OCI-M1 (cell line): Measurements from ENCODE around the gene SEC16A.

Source experiments
- DNase-seq: peaks from one replicate; lab custom pipeline; 2025; lab: John Stamatoyannopoulos, UW

Gene SEC16A

DNA sequence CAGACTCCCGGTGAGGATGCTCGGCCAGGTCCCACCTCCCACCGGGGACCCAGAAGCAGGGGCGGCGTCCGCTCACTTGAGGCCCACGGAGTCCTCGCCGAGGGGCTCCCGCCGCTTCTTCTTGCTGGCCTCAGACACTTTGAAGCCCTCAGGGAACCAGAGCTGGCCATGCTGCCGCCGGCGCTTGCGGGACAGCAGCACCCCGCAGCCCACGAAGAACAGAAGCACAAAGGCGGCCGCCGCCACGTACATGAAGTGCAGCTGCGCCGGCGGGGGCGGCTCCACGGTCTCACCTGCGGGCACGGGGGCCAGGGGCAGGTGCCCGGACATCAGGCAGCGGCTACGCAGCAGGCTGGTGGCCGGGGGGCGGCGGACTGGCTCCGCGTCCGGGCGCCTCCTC, 19.4 kb upstream of the SEC16A start:
- no peak for DNase-seq

DNA sequence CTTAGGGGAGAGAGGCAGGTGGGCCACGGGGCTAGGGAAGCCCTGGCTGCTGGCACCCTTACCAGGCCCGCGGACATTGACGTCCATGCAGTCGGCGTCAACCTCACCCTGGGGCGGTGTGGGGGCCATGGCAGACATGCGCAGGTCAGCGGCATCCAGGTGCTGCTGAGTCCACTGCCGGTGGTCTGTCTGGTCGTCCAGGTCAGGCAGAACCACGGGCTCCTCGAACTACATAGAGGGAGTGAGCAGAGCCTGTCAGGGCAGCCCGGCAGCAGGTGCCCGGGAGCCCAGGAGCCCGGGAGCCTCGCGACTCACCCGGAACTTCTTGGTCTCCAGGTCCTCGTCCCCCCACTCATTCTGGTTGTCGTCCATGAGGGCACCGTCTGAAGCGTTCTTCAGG, 18.8 kb upstream of the SEC16A start:
- no peak for DNase-seq

DNA sequence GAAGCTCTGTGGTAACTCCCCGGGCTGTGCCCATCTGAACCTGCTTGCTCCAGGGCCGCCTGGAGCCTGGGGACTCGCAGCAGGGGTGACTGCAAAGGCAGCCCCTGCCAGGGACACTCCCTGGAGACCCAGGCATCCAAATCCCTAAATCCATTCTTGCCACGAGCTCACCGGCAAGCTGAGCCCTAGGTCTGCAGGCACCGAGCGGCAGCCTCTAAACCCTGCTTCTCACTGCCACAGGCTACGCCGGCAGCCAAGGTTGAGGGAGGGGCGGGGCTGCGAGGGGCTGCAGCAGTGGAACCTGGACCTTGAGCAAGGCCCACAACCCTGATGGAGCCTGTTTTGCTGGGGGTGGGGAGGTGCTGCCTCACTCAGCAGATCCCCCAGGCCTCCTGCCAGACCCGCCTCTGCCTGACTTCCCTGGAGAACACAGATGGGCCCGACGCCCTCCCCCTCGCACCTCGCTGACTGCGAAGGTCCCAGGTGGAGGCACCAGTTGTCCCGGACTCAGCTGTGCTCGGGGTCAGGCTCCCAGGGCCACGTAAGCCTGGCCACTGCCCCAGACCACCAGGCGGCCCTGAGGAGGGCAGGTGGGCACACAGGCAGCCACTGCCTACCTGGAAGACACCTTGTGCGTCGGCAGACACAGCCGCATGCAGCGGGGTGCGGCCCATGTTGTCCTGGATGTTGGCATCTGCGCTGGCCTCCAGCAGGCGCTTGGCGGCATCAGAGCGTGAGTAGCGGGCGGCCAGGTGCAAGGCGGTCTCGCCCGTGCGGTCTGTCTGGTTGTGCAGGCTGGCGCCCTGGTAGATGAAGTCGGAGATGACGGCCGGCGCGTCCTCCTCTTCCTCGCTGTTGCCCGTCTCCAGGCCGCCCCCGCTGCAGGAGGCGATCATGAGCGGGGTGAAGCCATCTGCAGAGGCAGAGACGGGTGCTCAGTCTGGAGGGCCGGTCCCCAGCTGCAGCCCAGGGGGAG, 17.4 kb upstream of the SEC16A start:
- DNase-seq: no peak

DNA sequence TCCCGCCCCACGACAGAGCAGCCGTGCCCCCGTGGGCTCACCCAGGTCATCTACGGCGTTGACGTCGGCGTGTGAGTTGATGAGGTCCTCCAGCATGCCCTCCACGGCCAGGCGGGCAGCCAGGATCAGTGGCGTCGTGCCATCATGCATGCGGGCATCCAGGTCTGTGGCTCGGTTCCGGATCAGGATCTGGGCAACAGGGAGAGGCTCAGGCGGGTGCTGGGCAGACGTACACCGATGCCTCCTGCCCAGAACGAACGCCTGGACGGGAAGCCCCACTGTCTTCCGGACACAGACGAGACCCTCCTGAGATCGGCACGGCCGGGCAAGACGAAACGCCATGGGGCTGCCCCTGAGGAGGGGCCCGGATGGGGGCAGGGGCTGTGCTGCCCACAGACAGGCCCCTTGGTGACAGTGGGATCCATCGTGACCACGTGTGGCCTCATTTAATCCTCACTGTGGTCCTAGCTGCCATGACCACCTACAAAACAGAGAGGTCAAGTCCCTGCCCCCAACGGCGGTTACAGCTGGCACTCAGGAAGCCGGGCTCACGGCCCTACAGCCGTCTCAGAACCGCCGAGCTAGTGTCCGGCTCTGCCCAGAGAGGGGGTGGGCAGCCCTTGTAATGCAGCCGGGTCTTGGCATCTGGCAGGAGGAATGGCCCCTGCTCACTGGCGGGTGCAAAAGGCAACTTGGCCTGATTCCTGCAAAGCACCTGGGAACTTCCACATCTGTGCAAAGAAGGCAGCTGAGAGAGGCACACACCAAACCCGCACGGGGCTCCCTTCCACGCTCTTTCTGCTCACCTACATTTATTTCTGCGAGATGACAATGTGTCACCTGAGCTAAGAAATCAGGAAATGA, 16.5 kb upstream of the SEC16A start:
- DNase-seq: no peak

DNA sequence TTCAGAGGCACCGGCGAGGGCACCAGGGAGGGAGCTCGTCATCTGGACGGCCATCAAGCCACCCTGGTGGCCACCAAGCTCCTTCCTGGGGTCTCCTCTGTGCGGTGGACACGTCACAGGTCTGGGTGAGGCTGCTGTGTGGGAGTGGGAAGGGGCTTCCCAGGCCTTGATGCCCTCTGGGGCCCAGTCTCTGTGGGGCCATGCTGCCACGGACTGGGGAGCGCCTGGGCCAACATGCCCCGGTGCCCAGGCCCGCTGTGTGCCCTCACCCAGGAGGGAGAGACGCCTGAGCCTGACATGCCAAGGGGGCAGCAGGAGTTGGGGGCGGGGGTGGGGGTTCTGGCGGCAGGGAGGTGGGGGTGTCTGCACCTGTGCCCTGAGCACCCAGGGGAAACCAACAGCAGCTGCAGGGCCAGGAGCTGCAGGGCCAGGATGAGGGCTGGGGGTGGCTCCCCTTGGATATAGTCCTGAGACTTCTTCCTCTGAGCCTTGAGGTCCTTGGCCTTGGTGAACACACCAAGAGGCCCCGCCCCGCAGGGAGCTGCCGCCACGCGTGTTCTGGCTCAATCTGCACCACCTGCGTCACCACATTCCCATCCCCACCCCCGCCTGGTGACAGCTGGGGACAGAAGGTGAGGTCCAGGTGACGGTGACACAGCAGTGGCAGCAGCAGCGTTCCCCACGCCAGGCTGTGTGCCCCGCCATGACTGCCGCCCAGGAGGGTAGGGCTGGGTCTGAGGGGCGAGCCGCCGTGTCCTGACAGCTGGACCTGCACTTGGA, 15.3 kb upstream of the SEC16A start:
- DNase-seq: no peak

DNA sequence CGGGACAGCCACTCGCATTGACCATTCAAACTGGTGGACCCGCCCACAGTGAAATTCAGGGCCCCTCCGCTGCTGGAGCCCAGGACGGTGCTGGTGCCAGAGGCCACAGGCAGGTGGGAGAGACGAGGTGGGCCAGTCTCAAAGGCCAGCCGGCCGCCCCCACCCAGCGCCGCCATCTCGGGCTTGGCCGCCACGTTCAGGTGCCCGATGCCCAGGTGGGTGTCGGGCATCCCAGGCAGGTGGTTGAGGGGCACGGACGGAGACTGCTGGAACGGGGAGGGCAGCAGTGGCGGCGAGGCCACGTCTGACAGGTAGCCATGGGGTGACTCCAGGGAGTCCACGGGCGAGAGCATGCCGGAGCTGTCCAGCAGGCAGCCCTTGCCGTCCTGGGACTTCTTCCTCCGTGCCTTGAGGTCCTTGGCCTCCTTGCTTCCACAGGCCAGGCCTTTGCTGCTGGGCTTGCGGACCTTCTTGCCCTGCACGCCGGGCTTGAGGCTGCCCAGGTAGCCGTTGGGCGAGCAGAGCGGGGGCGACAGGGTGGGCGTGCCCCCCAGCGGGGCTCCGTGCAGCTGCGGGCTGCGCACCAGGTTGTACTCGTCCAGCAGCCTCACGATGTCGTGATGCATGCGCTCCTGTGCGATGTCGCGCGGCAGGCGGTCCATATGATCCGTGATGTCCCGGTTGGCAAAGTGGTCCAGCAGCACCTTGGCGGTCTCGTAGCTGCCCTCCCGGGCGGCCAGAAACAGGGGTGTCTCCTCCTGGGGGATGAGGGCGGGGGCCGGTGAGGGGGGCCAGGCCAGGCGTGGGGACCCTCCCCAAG, 14.2 kb upstream of the SEC16A start:
- DNase-seq: no peak

- DNase-seq: no peak
Measured at GRCh38 chr9:136496181-136496580, 13.3 kb upstream of the SEC16A start.

DNA sequence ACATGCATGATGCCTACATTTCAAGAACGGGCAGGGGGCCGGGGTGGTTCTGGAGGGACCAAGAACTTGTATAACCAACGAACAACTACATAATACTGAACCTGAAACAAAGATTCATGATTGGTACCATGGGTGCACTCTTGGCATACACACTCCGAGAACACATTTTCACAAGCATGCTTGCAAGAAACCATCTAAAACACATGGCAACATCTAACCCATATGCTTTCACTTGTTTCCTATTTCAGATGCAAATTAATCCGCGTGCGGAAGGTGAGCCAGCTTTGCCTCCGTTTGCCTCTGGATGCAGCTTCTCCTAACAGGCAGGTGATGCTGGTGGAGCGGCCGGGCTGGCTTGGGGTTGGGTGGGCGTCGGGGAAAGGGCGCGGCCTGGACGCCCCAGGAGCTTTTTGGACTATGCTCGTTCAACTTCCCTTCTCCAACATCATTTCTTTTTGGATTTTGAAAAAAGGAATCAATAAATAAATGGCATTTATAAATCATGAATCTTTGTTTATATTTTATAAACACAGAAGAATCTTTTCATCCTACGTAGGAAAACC, 12.5 kb upstream of the SEC16A start:
- DNase-seq: no peak

- DNase-seq: no peak
Measured at GRCh38 chr9:136494531-136495215, 11.8 kb upstream of the SEC16A start.

- no peak for DNase-seq
Measured at GRCh38 chr9:136494012-136494411, 11.2 kb upstream of the SEC16A start.

- DNase-seq: no peak
Measured at GRCh38 chr9:136493567-136493971, 10.7 kb upstream of the SEC16A start.

DNA sequence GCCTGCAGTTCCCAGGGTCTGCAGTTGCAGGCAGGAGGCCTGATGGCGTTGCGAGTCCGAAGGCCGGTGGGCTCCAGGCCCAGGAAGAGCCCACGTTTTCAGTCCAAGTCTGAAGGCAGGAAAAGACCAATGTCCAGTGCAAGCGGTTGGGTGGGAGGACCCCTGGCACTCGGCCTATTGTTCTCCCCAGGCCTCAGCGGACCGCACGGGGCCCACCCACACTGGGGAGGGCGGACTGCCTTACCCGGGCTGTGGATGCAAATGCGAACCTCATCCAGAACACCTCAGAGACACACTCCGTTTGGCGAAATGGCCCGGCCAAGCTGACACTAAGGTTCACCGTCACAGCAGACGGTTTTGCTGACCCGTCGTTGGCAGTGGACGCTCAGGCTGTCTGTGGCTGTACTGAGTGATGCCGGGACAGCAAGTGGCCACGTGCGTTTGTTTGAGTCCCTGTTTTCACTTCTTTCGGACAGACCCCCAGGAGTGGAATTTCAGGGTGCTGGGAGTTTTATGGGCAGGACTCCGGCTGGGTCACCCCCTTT, 10.2 kb upstream of the SEC16A start:
- DNase-seq: no peak

- DNase-seq: no peak
Measured at GRCh38 chr9:136489731-136490130, 6.9 kb upstream of the SEC16A start.

DNA sequence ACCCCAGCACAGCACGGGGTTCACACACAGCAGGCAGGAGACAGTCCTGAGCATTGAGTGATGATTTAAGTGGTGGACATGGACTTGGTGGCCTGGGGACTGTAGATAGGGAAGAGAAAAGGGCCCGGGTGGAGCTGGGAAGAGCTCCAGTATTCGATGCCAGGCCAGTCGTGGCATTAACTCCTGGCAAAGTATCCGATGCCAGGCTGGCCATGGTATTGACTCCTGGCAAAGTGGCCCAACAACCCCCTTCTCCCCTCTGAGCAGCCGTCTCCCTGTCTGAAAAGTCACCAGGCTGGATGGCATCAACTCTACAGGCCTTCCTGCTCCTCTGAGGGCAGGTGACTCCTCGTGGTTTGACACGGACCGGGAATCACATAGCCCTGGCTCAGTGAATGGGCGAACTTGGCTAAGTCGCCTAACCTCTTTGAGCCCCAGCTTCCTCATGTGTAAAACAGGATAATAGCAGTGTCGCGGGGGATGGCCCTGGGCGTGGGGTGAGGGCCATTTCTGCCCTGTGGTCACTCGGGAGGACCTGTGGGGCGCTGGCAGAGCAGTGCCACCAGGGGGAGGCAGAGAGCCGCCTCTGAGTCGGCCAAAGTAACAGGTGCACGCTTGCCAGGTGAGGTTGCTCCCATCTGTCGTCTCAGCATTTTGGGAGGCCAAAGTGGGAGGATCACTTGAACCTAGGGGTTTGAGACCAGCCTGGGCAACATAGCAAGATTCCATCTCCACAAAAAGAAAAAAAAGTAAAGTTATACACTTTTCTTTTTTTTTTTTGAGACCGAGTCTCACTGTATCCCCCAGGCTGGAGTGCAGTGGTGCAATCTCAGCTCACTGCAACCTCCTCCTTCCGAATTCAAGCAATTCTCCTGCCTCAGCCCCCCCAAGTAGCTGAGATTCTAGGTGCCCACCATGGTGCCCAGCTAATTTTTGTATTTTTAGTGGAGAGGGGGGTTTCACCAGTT, 5.7 kb upstream of the SEC16A start:
- peak; percentile 69 for DNase-seq

DNA sequence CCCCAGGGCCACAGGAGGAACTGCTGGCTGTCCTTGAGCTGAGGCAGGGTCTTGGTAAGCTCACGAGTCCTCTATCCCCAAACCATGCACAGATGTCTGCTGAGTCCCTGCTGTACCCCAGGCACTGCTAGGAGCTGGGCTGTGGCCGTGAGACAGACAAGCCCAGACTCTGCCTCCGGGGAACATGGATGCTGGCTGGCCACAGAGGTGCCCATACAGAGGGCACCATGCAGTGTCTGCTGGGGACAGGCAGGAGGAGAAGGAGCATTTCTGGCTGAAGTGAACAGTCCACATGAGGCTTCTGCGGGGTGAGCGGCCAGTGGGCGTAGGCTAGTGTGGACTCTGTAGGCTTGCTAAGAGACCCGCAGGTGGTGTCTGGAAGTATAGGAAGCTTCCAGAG, 4.8 kb upstream of the SEC16A start:
- DNase-seq: no peak

GRCh38 chr9:136486823-136487620, 4.2 kb upstream of the SEC16A start:
- no peak for DNase-seq

GRCh38 chr9:136486131-136486530, 3.3 kb upstream of the SEC16A start:
- no peak for DNase-seq
